Body of pancreas (tissue), 4 donors: ENCODE measurements around the gene BMAL1. TPM values are rescaled to one million over a fixed set of nuclear protein-coding genes. Genes with fewer than 3 reads are reported as not detected.

Experiments
- ATAC-seq: fragments of 150-250 bp; one replicate; pipeline ENCODE4 v1.9.1; 2016
- DNase-seq, 4 donors: peaks; one replicate each; pipeline ENCODE4 v3.0.0-alpha.2; 2019
- H3K27ac ChIP-seq, 4 donors: fragments of 200-600 bp; sonication (generic); 1 replicate in 3 of 4; 2 replicates in 1 of 4; pipeline versions ENCODE4 v1.5.1 to v1.6.1; 2016 to 2019; ENCODE audit warnings: mild to moderate bottlenecking in 1 of 4, mixed read lengths in 1 of 4, moderate library complexity in 1 of 4
- H3K27me3 ChIP-seq, 2 donors: fragments of 200-600 bp; sonication (generic); one replicate each; pipeline ENCODE4 v1.6.0; 2016; ENCODE audit warnings: mild to moderate bottlenecking in 1 of 2
- H3K36me3 ChIP-seq, 2 donors: fragments of 200-600 bp; sonication (generic); replicated peaks in 1 of 2; 2 replicates each; pipeline ENCODE4 v1.5.1; 2016; ENCODE audit warnings: low read depth in 2 of 2; ENCODE audit not compliant: insufficient read depth in 1 of 2
- H3K4me1 ChIP-seq: fragments of 200-600 bp; sonication (generic); one replicate; pipeline ENCODE4 v1.6.0; 2016
- H3K4me3 ChIP-seq, 2 donors: fragments of 200-600 bp; sonication (generic); 1 replicate in 1 of 2; 2 replicates in 1 of 2; pipeline ENCODE4 v1.5.1; 2016 to 2019
- H3K9me3 ChIP-seq, 3 donors: fragments of 200-600 bp; sonication (generic); 1 replicate in 2 of 3; 2 replicates in 1 of 3; pipeline ENCODE4 v1.5.1; 2016
- CTCF ChIP-seq, 7 experiments: fragments of 450-650 bp in 4 of 7; fragments of 200-600 bp in 3 of 7; sonication (generic) in 3 of 7; IDR thresholded peaks; one replicate each; pipeline ENCODE4 v1.5.1; 2016 to 2019; ENCODE audit warnings: antibody characterized with exemption in 7 of 7
- POLR2A ChIP-seq, 3 donors: fragments of 450-650 bp; IDR thresholded peaks; one replicate each; pipeline ENCODE4 v1.6.1; 2016; ENCODE audit warnings: antibody characterized with exemption in 3 of 3, mild to moderate bottlenecking in 2 of 3
- WGBS, 2 donors: methylation state at CpG; one replicate each; pipeline ENCODE4 v1.1.5; 2017; 5-methylcytosine and 5-hydroxymethylcytosine counted together
- intact Hi-C: fragments of 100-400 bp; cut with DNase I; formaldehyde crosslinking; loops from one replicate; pipeline ENCODE4 v1.15.1; 2023
- total RNA-seq, 2 donors: library from RNA; depleted of rRNA; stranded (reverse); fragments of >200 nt; gene quantifications; one replicate each; pipeline ENCODE4 v1.1.0, GENCODE V29; 2016

Gene BMAL1
- total RNA-seq, 2 donors from 2014 or later = 19.5 to 35.3 TPM

GRCh38 chr11:13303668-13304649 lies 26.4 kb downstream of the BMAL1 start:
- Histone ChIP-seq H3K4me1 (peaks cover 4% of the 10 kb centered on the region), H3K27ac (no peak overlapping the region), H3K4me3 (no peak overlapping the region), H3K27me3 (no peaks in the 10 kb centered on the region), H3K36me3 (no peaks in the 10 kb centered on the region), H3K9me3 (no peaks in the 10 kb centered on the region)
- no peak for TF ChIP-seq POLR2A (IDR thresholded peaks at IDR 0.05)
- no peak for TF ChIP-seq CTCF (IDR thresholded peaks at IDR 0.05)
- intact Hi-C loops = no loop called here
- DNase-seq = peak in 1 of 4 donors; percentile 27
- no peak for ATAC-seq
- 79 to 91% methylated on average over 10 of the region's 10 CpGs for WGBS, 2 donors

GRCh38 chr11:13304655-13305335 lies 27.2 kb downstream of the BMAL1 start:
- H3K4me3 ChIP-seq = no peak overlapping the region
- peaks cover 4% of the 10 kb centered on the region for H3K4me1 ChIP-seq
- H3K9me3 ChIP-seq = no peaks in the 10 kb centered on the region
- ATAC-seq = no peak
- TF ChIP-seq CTCF (IDR thresholded peaks at IDR 0.05) = no peak
- no peak for TF ChIP-seq POLR2A (IDR thresholded peaks at IDR 0.05)
- intact Hi-C loops = no loop called here
- no peaks in the 10 kb centered on the region for H3K27me3 ChIP-seq
- H3K36me3 ChIP-seq = no peaks in the 10 kb centered on the region
- WGBS, 2 donors = 77 to 85% methylated on average over 7 of the region's 7 CpGs
- no peak overlapping the region for H3K27ac ChIP-seq
- DNase-seq = no peak

- H3K4me1 ChIP-seq = no peaks in the 10 kb centered on the region
- no peak for ATAC-seq
- DNase-seq = no peak
- H3K9me3 ChIP-seq = no peaks in the 10 kb centered on the region
- no peaks in the 10 kb centered on the region for H3K27me3 ChIP-seq
- intact Hi-C loops = no loop called here
- H3K36me3 ChIP-seq = no peaks in the 10 kb centered on the region
- no peak overlapping the region for H3K27ac ChIP-seq
- 92 to 96% methylated on average over 2 of the region's 2 CpGs for WGBS, 2 donors
- TF ChIP-seq POLR2A (IDR thresholded peaks at IDR 0.05) = no peak
- TF ChIP-seq CTCF (IDR thresholded peaks at IDR 0.05) = no peak
- no peak overlapping the region for H3K4me3 ChIP-seq
Measured at GRCh38 chr11:13308704-13309103, 31.1 kb downstream of the BMAL1 start.

GRCh38 chr11:13309156-13309555 lies 31.6 kb downstream of the BMAL1 start:
- TF ChIP-seq POLR2A (IDR thresholded peaks at IDR 0.05) (no peak), CTCF (IDR thresholded peaks at IDR 0.05) (no peak)
- no peaks in the 10 kb centered on the region for H3K27me3 ChIP-seq
- H3K4me1 ChIP-seq = no peaks in the 10 kb centered on the region
- H3K9me3 ChIP-seq = no peaks in the 10 kb centered on the region
- intact Hi-C loops = no loop called here
- no peak for ATAC-seq
- H3K27ac ChIP-seq = no peak overlapping the region
- H3K4me3 ChIP-seq = no peak overlapping the region
- DNase-seq = no peak
- no peaks in the 10 kb centered on the region for H3K36me3 ChIP-seq
- 91 to 97% methylated on average over 4 of the region's 4 CpGs for WGBS, 2 donors
